ENCODE results near the gene PIAS1. TPM values are rescaled to one million over a fixed set of nuclear protein-coding genes. Genes with fewer than 3 reads are reported as not detected.
A peak's percentile ranks its signal among the peaks of the same experiment; 100 is the strongest.
"Not testable (repeated sequence)": the region's sequence is repeated elsewhere in the genome, so short reads cannot be mapped to it uniquely, and the experiment has no call there.

The PIAS1 gene
- total RNA-seq = 27.8 and 29.4 TPM in 2 replicates

GRCh38 chr15:68053701-68054627, at the start of gene PIAS1:
TSS of gene PIAS1 (plus strand) at chr15:68054315. CDS start at chr15:68054327, 12 bp downstream.
- Mint-ChIP-seq H3K27ac (peak within 1 kb of the TSS; percentile 94), H3K36me3 (ENCODE audit: low read depth) (peaks cover 3% of the 10 kb centered on the region), H3K4me3 (peak within 1 kb of the TSS; percentile 93), H3K27me3 (peaks cover 7% of the 10 kb centered on the region), H3K9me3 (peaks cover 8% of the 10 kb centered on the region), H3K4me1 (peaks cover 32% of the 10 kb centered on the region)
- peak; percentile 98 for DNase-seq
- intact Hi-C loops (cut with micrococcal nuclease) = loop anchor here (1.0 to 10.0 kb wide), 6 partner anchors 61 to 529 kb away; partner anchors contain the start of genes C15orf61, CLN6, FEM1B and RNU6-1

- H3K4me1 Mint-ChIP-seq; DNase-seq; intact Hi-C loops (cut with micrococcal nuclease); H3K36me3 Mint-ChIP-seq (ENCODE audit: low read depth); H3K27ac Mint-ChIP-seq; H3K4me3 Mint-ChIP-seq: not testable (repeated sequence)
- Mint-ChIP-seq H3K9me3 (peaks cover 17% of the 10 kb centered on the region), H3K27me3 (peaks cover 21% of the 10 kb centered on the region)
These were observed 46.5 kb upstream of the PIAS1 start for GRCh38 chr15:68007642-68008041.

- Mint-ChIP-seq H3K4me1 (no peaks in the 10 kb centered on the region), H3K36me3 (ENCODE audit: low read depth) (no peaks in the 10 kb centered on the region), H3K27ac (no peak overlapping the region), H3K27me3 (peaks cover 21% of the 10 kb centered on the region), H3K4me3 (no peak overlapping the region), H3K9me3 (peaks cover 17% of the 10 kb centered on the region)
- DNase-seq = no peak
- intact Hi-C loops (cut with micrococcal nuclease) = no loop called here
These were observed 43.6 kb upstream of the PIAS1 start for GRCh38 chr15:68010361-68011153.

- Mint-ChIP-seq H3K27ac (no peak overlapping the region), H3K9me3 (peaks cover 11% of the 10 kb centered on the region), H3K4me3 (no peak overlapping the region), H3K36me3 (ENCODE audit: low read depth) (no peaks in the 10 kb centered on the region), H3K27me3 (peaks cover 17% of the 10 kb centered on the region), H3K4me1 (no peaks in the 10 kb centered on the region)
- DNase-seq = no peak
- intact Hi-C loops (cut with micrococcal nuclease) = no loop called here
These were observed 41.2 kb upstream of the PIAS1 start for GRCh38 chr15:68012911-68013310.

DNA sequence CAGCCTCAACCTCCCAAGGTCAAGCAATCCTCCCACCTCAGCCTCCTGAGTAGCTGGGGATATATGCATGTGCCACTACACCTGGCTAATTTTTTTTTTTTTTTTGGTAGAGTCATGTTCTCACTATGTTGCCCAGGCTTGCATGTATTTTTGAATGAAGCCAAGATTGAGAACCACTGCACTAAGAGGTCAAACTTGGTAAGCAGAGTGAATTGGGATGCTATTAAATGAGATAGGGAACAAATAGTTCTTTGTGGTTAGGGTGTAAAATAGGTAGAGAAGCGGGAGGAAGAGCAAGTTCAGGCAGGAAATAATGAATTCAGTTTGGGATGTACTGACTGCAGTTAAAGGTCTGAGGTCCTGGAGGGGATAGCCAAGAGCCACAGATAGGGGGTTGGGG, 39.9 kb upstream of the PIAS1 start:
- DNase-seq = no peak
- Mint-ChIP-seq H3K9me3 (peaks cover 7% of the 10 kb centered on the region), H3K4me1 (peaks cover 2% of the 10 kb centered on the region)

GRCh38 chr15:68015244-68015643, 38.9 kb upstream of the PIAS1 start:
- Mint-ChIP-seq H3K4me1 (peaks cover 2% of the 10 kb centered on the region), H3K36me3 (ENCODE audit: low read depth) (no peaks in the 10 kb centered on the region), H3K27me3 (peaks cover 3% of the 10 kb centered on the region), H3K27ac (no peak overlapping the region), H3K4me3 (no peak overlapping the region), H3K9me3 (no peaks in the 10 kb centered on the region)
- no peak for DNase-seq
- intact Hi-C loops (cut with micrococcal nuclease) = no loop called here

More for the DNA sequence above, 39.9 kb upstream of the PIAS1 start:
- peaks cover 9% of the 10 kb centered on the region for H3K27me3 Mint-ChIP-seq
- no peak overlapping the region for H3K27ac Mint-ChIP-seq
- no peak overlapping the region for H3K4me3 Mint-ChIP-seq
- intact Hi-C loops (cut with micrococcal nuclease) = no loop called here
- no peaks in the 10 kb centered on the region for H3K36me3 Mint-ChIP-seq (ENCODE audit: low read depth)

GRCh38 chr15:68017201-68017600, 36.9 kb upstream of the PIAS1 start:
- peaks cover 2% of the 10 kb centered on the region for H3K4me1 Mint-ChIP-seq
- intact Hi-C loops (cut with micrococcal nuclease) = no loop called here
- no peak for DNase-seq
- no peaks in the 10 kb centered on the region for H3K36me3 Mint-ChIP-seq (ENCODE audit: low read depth)
- H3K9me3 Mint-ChIP-seq = no peaks in the 10 kb centered on the region
- peaks cover 3% of the 10 kb centered on the region for H3K27me3 Mint-ChIP-seq
- H3K27ac Mint-ChIP-seq = no peak overlapping the region
- H3K4me3 Mint-ChIP-seq = no peak overlapping the region

DNA sequence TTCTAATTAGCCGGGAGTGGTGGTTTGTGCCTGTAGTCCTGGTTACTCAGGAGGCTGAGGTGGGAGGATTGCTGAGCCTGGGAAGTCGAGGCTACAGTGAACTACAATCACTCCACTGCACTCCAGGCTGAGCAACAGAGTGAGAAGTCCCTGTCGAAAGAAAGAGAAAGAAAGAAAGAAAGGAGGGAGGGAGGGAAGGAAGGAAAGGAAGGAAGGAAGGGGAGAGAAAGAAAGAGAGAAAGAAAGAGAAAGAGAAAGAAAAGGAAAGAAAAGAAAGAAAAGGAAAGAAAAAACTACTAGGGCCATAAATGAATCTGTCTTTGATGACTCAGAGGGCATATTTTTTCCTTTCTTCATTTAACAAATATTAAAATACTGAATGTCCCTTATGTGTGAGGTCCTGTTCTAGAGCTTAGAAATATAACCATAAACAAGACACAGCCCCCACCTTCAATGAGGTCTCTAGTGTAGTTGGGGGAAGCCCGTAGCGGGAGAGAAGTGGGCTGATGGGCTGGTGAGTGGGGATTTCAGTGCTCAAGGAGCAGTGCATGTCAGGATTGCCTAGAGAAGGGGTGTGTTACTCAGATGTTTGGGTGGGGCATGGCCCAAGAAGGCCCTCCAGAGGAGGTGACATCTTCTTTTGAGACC, 35.2 kb upstream of the PIAS1 start:
- intact Hi-C loops (cut with micrococcal nuclease) = no loop called here
- no peaks in the 10 kb centered on the region for H3K36me3 Mint-ChIP-seq (ENCODE audit: low read depth)
- no peak overlapping the region for H3K4me3 Mint-ChIP-seq
- H3K9me3 Mint-ChIP-seq = no peaks in the 10 kb centered on the region
- DNase-seq = no peak
- H3K27ac Mint-ChIP-seq = no peak overlapping the region
- H3K4me1 Mint-ChIP-seq = peaks cover 2% of the 10 kb centered on the region
- no peaks in the 10 kb centered on the region for H3K27me3 Mint-ChIP-seq

DNA sequence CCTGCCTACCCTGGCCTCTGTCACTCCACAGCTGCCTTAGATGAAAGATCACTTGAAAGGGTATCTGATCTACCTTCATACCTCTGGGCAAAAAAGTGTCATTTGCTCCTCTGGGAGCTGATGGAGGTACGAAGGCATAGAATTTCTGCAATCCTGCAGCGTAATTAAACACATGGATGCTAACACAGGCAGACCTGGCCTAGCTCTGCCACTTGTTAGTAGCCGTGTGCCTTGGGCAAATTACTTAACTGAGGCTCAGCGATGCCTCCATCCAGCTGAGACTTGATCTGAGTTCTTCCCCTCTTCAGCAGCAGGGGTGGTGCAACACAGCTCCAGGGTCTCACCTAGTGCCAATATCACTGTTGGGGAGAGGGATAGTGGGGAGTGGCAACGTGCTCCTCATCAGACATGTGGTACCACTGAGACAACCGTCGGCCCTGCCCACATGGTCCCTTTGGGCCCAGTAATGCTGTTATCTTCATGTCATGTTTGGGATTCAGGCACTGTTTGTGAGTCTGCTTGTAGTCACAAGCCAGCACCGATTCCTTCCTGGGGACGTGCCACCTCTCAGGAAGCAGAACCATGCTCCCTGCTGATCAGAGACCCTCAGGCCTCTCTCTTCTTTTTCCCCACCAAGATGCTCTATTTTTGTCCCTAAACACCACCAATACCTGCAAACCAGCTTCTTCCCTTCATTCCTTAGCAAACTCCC, 34.1 kb upstream of the PIAS1 start:
- Mint-ChIP-seq H3K27me3 (no peaks in the 10 kb centered on the region), H3K36me3 (ENCODE audit: low read depth) (no peaks in the 10 kb centered on the region), H3K9me3 (no peaks in the 10 kb centered on the region), H3K4me1 (peaks cover 2% of the 10 kb centered on the region), H3K27ac (no peak overlapping the region), H3K4me3 (no peak overlapping the region)
- intact Hi-C loops (cut with micrococcal nuclease) = no loop called here
- DNase-seq = no peak

DNA sequence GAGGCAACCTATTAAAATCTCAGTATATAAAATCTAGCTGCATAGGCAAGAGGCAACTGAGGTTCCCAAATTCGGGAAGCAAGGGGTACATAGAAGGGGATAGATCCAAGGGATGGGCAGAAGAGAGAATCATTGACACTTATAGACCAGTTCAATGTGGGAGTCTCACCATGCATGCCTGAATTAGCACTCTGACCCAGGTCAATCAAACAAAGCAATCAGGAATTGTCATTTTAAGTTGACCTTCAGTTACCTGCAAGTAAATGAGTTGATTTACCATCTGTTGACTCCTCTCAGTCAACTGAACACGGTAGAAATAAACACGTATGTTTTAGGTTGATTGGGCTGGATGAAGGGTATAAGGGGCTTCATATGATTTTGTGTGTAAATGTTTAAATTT, 33.4 kb upstream of the PIAS1 start:
- H3K36me3 Mint-ChIP-seq (ENCODE audit: low read depth) = no peaks in the 10 kb centered on the region
- no peak for DNase-seq
- H3K4me3 Mint-ChIP-seq = no peak overlapping the region
- H3K9me3 Mint-ChIP-seq = no peaks in the 10 kb centered on the region
- no peaks in the 10 kb centered on the region for H3K27me3 Mint-ChIP-seq
- intact Hi-C loops (cut with micrococcal nuclease) = no loop called here
- no peak overlapping the region for H3K27ac Mint-ChIP-seq
- peaks cover 2% of the 10 kb centered on the region for H3K4me1 Mint-ChIP-seq

DNA sequence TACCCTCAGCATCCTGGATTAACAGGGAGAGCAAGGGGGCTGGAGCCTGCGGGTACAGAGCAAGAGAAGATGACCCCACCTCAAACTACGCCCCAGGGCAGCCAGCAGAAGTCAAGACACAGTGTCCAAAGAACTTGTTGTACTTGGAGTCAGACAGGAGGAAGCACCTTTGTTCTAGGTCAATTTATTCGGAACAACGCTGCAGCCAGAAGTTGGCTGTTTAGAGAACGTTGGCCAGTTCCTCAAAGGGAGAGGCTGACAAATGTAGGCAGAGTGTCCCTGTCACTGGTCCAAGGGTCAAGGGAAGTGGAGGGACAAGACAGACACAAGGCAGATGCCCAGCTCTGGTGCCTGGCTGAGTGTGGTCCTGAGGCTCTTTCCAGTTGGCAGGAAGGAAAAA, 32.1 kb upstream of the PIAS1 start:
- Mint-ChIP-seq H3K9me3 (no peaks in the 10 kb centered on the region), H3K27me3 (peaks cover under 1% of the 10 kb centered on the region), H3K36me3 (ENCODE audit: low read depth) (no peaks in the 10 kb centered on the region), H3K4me1 (peaks cover 2% of the 10 kb centered on the region), H3K27ac (no peak overlapping the region), H3K4me3 (no peak overlapping the region)
- intact Hi-C loops (cut with micrococcal nuclease) = no loop called here
- DNase-seq = no peak

DNA sequence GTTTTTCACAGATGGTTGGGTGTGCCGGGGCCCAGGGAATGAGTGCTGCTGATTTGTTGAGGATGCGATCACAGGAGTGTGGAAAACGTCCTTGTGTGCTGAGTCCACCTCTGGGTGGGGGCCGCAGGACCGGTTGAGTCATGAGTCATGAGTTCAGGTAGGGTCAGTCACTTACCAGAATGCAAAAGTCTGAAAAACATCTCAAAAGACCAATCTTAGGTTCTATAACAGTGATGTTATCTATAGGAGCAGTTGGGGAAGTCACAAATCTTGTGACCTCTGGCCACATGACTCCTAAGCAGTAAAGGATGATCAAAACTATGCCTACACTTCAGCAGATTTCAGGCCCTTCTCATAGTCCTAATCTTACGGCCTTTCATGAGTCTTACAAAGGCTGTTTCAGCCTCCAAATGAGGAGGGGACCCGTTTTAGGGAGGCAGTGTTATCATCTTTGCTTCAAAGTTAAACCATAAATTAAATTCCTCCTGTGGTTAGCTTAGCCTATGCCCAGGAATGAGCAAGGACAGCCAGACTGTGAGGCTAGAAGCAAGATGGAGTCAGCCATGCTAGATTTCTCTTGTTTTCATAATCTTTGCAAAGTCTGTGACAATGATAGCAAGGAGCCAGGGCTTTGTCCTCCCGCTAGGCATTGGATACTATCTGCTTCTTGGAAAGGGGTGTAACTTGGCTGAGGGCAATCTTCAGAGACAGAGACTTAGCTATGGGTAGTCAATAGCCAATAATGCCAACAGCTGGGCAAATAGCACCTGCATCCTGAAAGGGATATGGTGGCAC, 30.6 kb upstream of the PIAS1 start:
- Mint-ChIP-seq H3K9me3 (no peaks in the 10 kb centered on the region), H3K4me1 (peaks cover 2% of the 10 kb centered on the region), H3K36me3 (ENCODE audit: low read depth) (no peaks in the 10 kb centered on the region), H3K27me3 (peaks cover 5% of the 10 kb centered on the region), H3K4me3 (no peak overlapping the region), H3K27ac (no peak overlapping the region)
- no peak for DNase-seq
- intact Hi-C loops (cut with micrococcal nuclease) = no loop called here
